ENCODE measurements around the gene ZBED3. TPM values are rescaled to one million over a fixed set of nuclear protein-coding genes. Genes with fewer than 3 reads are reported as not detected.
"Not testable (repeated sequence)": the region's sequence is repeated elsewhere in the genome, so short reads cannot be mapped to it uniquely, and the experiment has no call there.

ZBED3 gene
- total RNA-seq, 1 experiment from 2014 or later, result 38.8 TPM

DNA sequence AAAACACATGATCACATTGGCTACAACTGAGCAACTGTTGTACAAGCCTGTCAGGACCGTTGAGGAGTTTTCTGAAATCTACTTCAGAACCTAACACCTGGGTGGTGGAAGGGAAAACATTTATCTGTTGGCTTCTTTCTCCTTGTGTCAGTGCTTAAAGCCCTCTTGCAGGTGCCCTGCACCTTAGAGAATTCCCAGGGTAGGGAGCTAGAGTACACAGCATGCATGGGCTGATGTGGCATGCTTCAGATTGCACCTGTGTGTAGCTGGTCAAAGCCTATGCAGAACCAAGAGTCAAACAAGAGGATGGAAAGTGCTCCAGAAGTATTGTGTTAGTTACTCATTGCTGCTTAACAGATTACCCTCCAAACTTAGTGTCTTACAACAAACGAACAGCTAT is 33.6 kb upstream of the ZBED3 start:
- Mint-ChIP-seq H3K27me3 (ENCODE audit: insufficient read depth, unreplicated experiment) (no peaks in the 10 kb centered on the region), H3K4me1 (ENCODE audit: low read depth, unreplicated experiment) (no peaks in the 10 kb centered on the region), H3K36me3 (ENCODE audit: insufficient read depth, unreplicated experiment) (no peaks in the 10 kb centered on the region), H3K27ac (ENCODE audit: unreplicated experiment) (no peak overlapping the region), H3K4me3 (ENCODE audit: unreplicated experiment) (no peak overlapping the region), H3K9me3 (ENCODE audit: unreplicated experiment) (no peaks in the 10 kb centered on the region)
- Histone ChIP-seq H3K4me3 (ENCODE audit: low read depth, low read length) (no peak overlapping the region), H3K36me3 (ENCODE audit: control insufficient read depth, insufficient read depth, low read length) (no peaks in the 10 kb centered on the region), H3K27me3 (replicated peaks; ENCODE audit: control insufficient read depth, insufficient read depth, low read length) (no peaks in the 10 kb centered on the region), H3K9me3 (no peaks in the 10 kb centered on the region), H3K4me1 (no peaks in the 10 kb centered on the region)
- ChIA-PET POLR2A (no interaction called here), CTCF (no interaction called here)
- no TSS peak for BruUV-seq (replicated peaks)
- DNase-seq, result no peak
- intact Hi-C loops (cut with micrococcal nuclease; ENCODE audit: unreplicated experiment), result no loop called here
- TF ChIP-seq, protein P1, sequence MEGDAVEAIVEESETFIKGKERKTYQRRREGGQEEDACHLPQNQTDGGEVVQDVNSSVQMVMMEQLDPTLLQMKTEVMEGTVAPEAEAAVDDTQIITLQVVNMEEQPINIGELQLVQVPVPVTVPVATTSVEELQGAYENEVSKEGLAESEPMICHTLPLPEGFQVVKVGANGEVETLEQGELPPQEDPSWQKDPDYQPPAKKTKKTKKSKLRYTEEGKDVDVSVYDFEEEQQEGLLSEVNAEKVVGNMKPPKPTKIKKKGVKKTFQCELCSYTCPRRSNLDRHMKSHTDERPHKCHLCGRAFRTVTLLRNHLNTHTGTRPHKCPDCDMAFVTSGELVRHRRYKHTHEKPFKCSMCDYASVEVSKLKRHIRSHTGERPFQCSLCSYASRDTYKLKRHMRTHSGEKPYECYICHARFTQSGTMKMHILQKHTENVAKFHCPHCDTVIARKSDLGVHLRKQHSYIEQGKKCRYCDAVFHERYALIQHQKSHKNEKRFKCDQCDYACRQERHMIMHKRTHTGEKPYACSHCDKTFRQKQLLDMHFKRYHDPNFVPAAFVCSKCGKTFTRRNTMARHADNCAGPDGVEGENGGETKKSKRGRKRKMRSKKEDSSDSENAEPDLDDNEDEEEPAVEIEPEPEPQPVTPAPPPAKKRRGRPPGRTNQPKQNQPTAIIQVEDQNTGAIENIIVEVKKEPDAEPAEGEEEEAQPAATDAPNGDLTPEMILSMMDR (IDR thresholded peaks at IDR 0.05; ENCODE audit: insufficient read depth in 1 of 2, low read depth in 1 of 2, low read length in 1 of 2, severe bottlenecking in 1 of 2, unreplicated experiment in 1 of 2), result no peak

DNA sequence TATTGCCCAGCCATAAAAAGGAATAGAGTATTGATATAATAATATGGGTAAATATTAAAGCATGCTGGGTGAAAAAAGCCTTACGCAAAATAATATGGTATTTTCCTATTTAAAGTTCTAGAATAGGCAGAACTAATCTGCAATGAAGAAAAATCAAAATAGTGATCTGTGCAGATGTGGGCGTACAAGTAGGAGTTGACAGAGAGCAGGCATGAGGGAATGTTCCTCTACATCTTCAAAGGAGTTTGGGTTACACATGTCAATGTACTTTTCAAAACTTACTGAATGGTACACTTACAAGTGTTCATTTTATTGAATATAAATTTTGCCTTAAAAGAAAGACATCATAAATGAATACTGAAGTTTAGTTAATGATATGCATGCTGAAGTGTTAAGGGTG is 33.0 kb upstream of the ZBED3 start:
- no peak overlapping the region for H3K4me3 Mint-ChIP-seq (ENCODE audit: unreplicated experiment)
- no peaks in the 10 kb centered on the region for H3K9me3 ChIP-seq
- H3K27me3 ChIP-seq (replicated peaks; ENCODE audit: control insufficient read depth, insufficient read depth, low read length), result no peaks in the 10 kb centered on the region
- H3K9me3 Mint-ChIP-seq (ENCODE audit: unreplicated experiment), result no peaks in the 10 kb centered on the region
- no peaks in the 10 kb centered on the region for H3K36me3 ChIP-seq (ENCODE audit: control insufficient read depth, insufficient read depth, low read length)
- BruUV-seq (replicated peaks), result no TSS peak
- no peaks in the 10 kb centered on the region for H3K4me1 Mint-ChIP-seq (ENCODE audit: low read depth, unreplicated experiment)
- H3K36me3 Mint-ChIP-seq (ENCODE audit: insufficient read depth, unreplicated experiment), result no peaks in the 10 kb centered on the region
- DNase-seq, result no peak
- H3K27me3 Mint-ChIP-seq (ENCODE audit: insufficient read depth, unreplicated experiment), result no peaks in the 10 kb centered on the region
- H3K27ac Mint-ChIP-seq (ENCODE audit: unreplicated experiment), result no peak overlapping the region
- ChIA-PET CTCF (no interaction called here), POLR2A (no interaction called here)
- no peak overlapping the region for H3K4me3 ChIP-seq (ENCODE audit: low read depth, low read length)
- intact Hi-C loops (cut with micrococcal nuclease; ENCODE audit: unreplicated experiment), result no loop called here
- TF ChIP-seq, protein P1 (IDR thresholded peaks at IDR 0.05; ENCODE audit: insufficient read depth in 1 of 2, low read depth in 1 of 2, low read length in 1 of 2, severe bottlenecking in 1 of 2, unreplicated experiment in 1 of 2), result no peak
- H3K4me1 ChIP-seq, result no peaks in the 10 kb centered on the region

DNA sequence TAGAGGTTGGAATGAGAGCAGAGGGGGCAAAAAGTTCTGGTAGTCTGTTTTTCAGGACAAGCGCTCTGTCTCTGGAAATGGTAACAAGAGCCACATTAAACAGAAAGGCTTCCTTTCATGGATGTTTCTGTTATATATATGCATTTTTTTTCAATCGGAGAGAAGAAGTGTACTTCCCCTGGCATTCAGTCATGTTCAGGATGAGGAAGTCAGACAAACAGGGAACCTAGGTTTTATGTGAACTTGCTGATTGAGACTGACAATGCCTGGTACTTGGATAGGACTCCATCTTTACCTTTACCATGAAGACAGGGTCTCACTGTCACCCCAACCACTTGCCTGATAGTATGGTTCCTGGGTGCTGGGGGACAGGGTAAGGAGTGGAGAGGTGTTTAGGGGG is 30.1 kb upstream of the ZBED3 start:
- no TSS peak for BruUV-seq (replicated peaks)
- Mint-ChIP-seq H3K4me3 (ENCODE audit: unreplicated experiment) (no peak overlapping the region), H3K4me1 (ENCODE audit: low read depth, unreplicated experiment) (no peaks in the 10 kb centered on the region), H3K27ac (ENCODE audit: unreplicated experiment) (no peak overlapping the region), H3K27me3 (ENCODE audit: insufficient read depth, unreplicated experiment) (no peaks in the 10 kb centered on the region), H3K36me3 (ENCODE audit: insufficient read depth, unreplicated experiment) (no peaks in the 10 kb centered on the region), H3K9me3 (ENCODE audit: unreplicated experiment) (no peaks in the 10 kb centered on the region)
- Histone ChIP-seq H3K27me3 (replicated peaks; ENCODE audit: control insufficient read depth, insufficient read depth, low read length) (no peaks in the 10 kb centered on the region), H3K9me3 (no peaks in the 10 kb centered on the region), H3K36me3 (ENCODE audit: control insufficient read depth, insufficient read depth, low read length) (no peaks in the 10 kb centered on the region), H3K4me1 (no peaks in the 10 kb centered on the region), H3K4me3 (ENCODE audit: low read depth, low read length) (no peak overlapping the region)
- CTCF ChIA-PET, result no interaction called here
- POLR2A ChIA-PET, result no interaction called here
- intact Hi-C loops (cut with micrococcal nuclease; ENCODE audit: unreplicated experiment), result no loop called here
- TF ChIP-seq, protein P1 (IDR thresholded peaks at IDR 0.05; ENCODE audit: insufficient read depth in 1 of 2, low read depth in 1 of 2, low read length in 1 of 2, severe bottlenecking in 1 of 2, unreplicated experiment in 1 of 2), result no peak
- no peak for DNase-seq

DNA sequence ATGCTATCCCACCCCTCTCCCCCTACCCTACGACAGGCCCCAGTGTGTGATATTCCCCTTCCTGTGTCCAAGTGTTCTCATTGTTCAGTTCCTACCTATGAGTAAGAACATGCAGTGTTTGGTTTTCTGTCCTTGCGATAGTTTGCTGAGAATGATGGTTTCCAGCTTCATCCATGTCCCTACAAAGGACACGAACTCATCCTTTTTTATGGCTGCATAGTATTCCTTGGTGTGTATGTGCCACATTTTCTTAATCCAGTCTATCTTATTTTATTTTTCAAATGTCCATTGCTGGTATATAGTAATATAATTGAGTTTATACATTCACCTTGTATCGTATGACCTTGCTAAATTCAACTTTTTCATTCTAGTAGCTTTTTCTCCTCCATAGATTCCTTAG is 19.9 kb upstream of the ZBED3 start:
- H3K36me3 Mint-ChIP-seq (ENCODE audit: insufficient read depth, unreplicated experiment); H3K9me3 Mint-ChIP-seq (ENCODE audit: unreplicated experiment); H3K27me3 ChIP-seq (replicated peaks; ENCODE audit: control insufficient read depth, insufficient read depth, low read length); CTCF ChIA-PET; H3K4me3 ChIP-seq (ENCODE audit: low read depth, low read length); H3K4me3 Mint-ChIP-seq (ENCODE audit: unreplicated experiment); H3K4me1 Mint-ChIP-seq (ENCODE audit: low read depth, unreplicated experiment); H3K27ac Mint-ChIP-seq (ENCODE audit: unreplicated experiment); intact Hi-C loops (cut with micrococcal nuclease; ENCODE audit: unreplicated experiment); H3K9me3 ChIP-seq; POLR2A ChIA-PET; H3K4me1 ChIP-seq; H3K36me3 ChIP-seq (ENCODE audit: control insufficient read depth, insufficient read depth, low read length); H3K27me3 Mint-ChIP-seq (ENCODE audit: insufficient read depth, unreplicated experiment); BruUV-seq (replicated peaks); DNase-seq: not testable (repeated sequence)

All from Caco-2 (cell line).